HG02610 (cell line): ENCODE results near the gene RAB6A.
"Not testable (repeated sequence)": the region's sequence is repeated elsewhere in the genome, so short reads cannot be mapped to it uniquely, and the experiment has no call there.

Experiments
- ATAC-seq: cut with Tn5 transposase; IDR thresholded peaks from one replicate; pipeline ENCODE4 v1.9.1; 2021; ENCODE audit warnings: mild to moderate bottlenecking, moderate library complexity; ENCODE audit not compliant: unreplicated experiment

The RAB6A gene

GRCh38 chr11:73760679-73761402 lies at the start of gene RAB6A:
Gene RAB6A (minus strand): TSS chr11:73761074. CDS start chr11:73760635, 439 bp downstream.
- peak; percentile 92 for ATAC-seq

- no peak for ATAC-seq
These were observed 49.8 kb upstream of the RAB6A start for GRCh38 chr11:73810637-73811036.

GRCh38 chr11:73808052-73808451 lies 47.2 kb upstream of the RAB6A start:
- no peak for ATAC-seq

- ATAC-seq = no peak
These were observed 43.8 kb upstream of the RAB6A start for GRCh38 chr11:73804712-73805111.

- ATAC-seq = no peak
These were observed 40.3 kb upstream of the RAB6A start for GRCh38 chr11:73801136-73801535.

- no peak for ATAC-seq
These were observed 39.5 kb upstream of the RAB6A start for GRCh38 chr11:73800276-73800806.

- no peak for ATAC-seq
These were observed 36.6 kb upstream of the RAB6A start for GRCh38 chr11:73797457-73797856.

GRCh38 chr11:73795925-73796632 lies 35.2 kb upstream of the RAB6A start:
- no peak for ATAC-seq

GRCh38 chr11:73792584-73792983 lies 31.7 kb upstream of the RAB6A start:
- ATAC-seq = no peak

GRCh38 chr11:73789279-73789670 lies 28.4 kb upstream of the RAB6A start:
- no peak for ATAC-seq

GRCh38 chr11:73787643-73788558 lies 27.0 kb upstream of the RAB6A start, which contains the start of gene MRPL48:
Gene MRPL48 (plus strand): TSS chr11:73787874. CDS start chr11:73787972, 98 bp downstream.
- peak; percentile 89 for ATAC-seq

- no peak for ATAC-seq
These were observed 26.3 kb upstream of the RAB6A start for GRCh38 chr11:73787051-73787642.

- not testable (repeated sequence) for ATAC-seq
These were observed 24.6 kb upstream of the RAB6A start for GRCh38 chr11:73785467-73785866.

- ATAC-seq = no peak
These were observed 23.9 kb upstream of the RAB6A start for GRCh38 chr11:73784734-73785133.

- no peak for ATAC-seq
These were observed 23.3 kb upstream of the RAB6A start for GRCh38 chr11:73784080-73784634.

GRCh38 chr11:73783483-73784020 lies 22.7 kb upstream of the RAB6A start:
- no peak for ATAC-seq

GRCh38 chr11:73781303-73781702 lies 20.4 kb upstream of the RAB6A start:
- no peak for ATAC-seq

GRCh38 chr11:73779084-73779902 lies 18.4 kb upstream of the RAB6A start:
- ATAC-seq = peak; percentile 98

- not testable (repeated sequence) for ATAC-seq
These were observed 9.9 kb upstream of the RAB6A start for GRCh38 chr11:73770811-73771210.
